HG03521 (cell line): ENCODE data around the gene GSG1.

Experiments
- ATAC-seq: cut with Tn5 transposase; IDR thresholded peaks from one replicate; pipeline ENCODE4 v1.9.1; 2021; ENCODE audit warnings: mild to moderate bottlenecking, moderate library complexity; ENCODE audit not compliant: unreplicated experiment

The GSG1 gene

DNA sequence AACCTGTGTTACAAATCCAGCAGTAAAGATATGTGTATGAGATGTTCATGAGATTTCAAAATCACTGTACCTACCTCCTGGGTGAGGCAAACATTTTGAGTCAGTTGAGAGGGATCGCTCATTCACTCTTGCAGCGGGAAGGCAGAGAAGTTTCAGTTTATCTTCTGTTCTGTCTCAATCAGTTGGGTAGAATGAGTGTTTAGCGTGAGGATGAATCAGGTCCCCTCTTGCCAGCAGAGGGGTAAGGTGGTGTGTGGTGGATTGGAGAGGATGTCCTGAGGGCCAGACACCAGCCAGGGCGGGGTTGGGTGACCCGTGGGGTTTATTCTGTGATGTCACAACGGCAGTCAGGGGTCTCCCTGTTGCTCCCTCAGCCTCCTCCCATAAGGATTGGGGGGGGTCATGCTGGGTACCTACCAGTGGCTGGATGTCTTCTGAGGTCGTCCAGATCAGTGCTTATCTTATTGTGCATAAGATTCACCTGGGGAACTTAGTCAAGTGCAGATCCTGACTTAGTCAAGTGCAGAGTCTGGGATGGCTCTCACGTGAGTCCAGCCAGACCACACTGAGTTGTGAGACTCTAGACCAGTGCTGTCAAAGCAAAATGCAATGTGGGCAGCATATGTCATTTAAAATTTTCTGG, at the start of gene GSG1:
GSG1 (minus strand) TSS at position 277 of the 643 bp plus-strand sequence; CDS start at position 122, 155 bp downstream.
- no peak for ATAC-seq

DNA sequence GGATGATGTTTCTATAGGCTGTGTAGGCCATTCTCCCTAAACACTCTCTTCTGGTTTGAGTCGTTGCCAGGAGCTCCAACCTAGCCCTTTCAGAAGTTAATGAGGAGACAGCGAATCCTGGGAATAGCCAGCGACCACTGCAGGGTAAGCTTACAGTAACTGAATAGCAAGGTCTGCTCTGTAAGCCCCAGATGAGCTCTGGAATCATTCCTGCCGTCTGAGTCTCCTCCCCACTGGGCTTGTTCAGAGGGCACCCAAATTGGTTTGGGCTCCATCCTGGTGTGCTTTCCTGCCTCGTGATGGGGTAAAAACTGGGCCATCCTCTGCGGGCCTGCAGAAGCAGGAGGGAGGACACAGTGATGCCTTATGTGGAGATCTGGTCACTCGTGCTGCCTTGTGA, 49.7 kb upstream of the GSG1 start:
- no peak for ATAC-seq

GRCh38 chr12:13152756-13153155, 49.3 kb upstream of the GSG1 start:
- no peak for ATAC-seq

GRCh38 chr12:13152281-13152680, 48.8 kb upstream of the GSG1 start:
- no peak for ATAC-seq

- ATAC-seq, result no peak
Measured at GRCh38 chr12:13149411-13149810, 45.9 kb upstream of the GSG1 start.

- ATAC-seq, result no peak
Measured at GRCh38 chr12:13148485-13148847, 45.0 kb upstream of the GSG1 start.

DNA sequence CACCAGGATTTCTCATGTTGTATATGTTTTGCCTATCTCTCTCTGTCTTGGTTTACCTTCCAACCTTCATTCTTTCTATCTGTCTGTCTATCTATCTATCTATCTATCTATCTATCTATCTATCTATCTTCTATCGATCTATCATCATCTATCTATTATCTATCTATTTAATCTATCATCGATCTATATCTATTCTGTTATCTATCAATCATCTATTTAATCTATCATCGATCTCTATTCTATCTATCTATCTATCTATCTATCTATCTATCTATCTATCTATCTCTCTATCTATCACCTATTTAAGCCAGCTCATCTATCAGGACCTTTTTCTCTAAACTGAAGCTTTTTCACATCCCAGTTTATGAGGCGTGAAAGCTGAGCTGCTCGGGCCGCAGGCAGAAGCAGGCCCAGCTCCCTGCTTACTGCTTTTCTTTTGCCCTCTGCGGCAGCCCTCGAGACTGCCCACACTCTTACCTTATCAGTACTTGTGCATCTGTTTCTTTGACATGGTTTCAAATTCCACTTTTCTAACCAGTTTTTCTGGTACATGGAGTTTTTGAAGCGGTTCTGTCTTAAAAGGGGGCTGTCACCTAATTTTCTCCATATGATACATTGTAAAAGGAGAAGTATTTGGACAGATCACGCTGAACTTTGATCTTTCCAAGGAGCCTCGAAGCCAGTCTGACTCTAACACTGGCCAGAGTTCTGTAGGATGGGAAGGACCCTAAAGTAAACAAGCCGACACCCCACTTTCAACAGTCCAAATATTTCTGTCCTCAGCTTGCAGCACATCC, 44.4 kb upstream of the GSG1 start:
- ATAC-seq, result no peak

- no peak for ATAC-seq
Measured at GRCh38 chr12:13146336-13146938, 43.0 kb upstream of the GSG1 start.

DNA sequence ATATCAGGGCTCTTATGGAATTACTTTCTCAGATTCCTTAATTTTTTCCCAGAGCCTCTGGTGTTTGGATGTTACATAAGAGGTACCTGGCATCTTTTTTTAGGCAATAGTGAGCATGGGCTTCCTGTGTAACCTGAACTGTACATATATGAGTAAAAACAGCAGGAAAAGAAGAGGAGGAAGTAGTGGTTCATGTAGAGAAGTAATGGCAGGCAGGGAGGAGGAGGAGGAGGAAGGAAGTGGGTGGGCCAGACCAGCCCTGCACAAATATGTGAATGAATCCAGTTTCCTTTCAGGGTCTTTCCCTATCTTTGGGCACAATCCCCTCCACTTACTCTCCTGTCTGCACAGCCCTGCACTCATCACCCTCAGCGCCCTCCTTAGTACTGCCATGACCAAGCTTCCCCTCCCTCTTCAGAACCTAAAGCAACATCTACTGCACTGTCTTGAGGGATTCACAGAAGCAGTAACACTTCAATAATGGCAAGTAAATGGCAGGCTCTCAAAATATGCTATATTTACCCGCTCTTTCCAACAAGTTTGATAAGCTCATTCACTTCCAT, 40.9 kb upstream of the GSG1 start:
- no peak for ATAC-seq

DNA sequence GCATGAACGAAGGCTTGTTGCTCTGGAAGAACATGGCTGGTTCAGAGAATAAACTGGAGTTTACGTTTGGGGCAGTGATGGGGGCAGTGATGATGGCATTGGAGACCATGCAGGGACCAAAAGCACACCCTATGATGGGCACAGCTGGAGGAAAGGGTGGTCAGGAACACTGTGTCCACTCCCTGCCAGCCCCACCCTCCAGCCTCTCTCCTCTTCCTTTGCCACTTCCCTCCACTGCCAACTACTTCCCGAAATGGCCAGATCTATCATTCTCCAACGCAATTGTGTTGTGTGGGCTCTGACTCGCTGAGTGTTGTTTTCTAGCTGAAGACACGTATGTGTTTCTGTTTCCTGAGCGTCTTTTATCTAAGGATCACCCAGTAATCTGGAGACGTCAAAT, 39.3 kb upstream of the GSG1 start:
- no peak for ATAC-seq

GRCh38 chr12:13141686-13142085, 38.2 kb upstream of the GSG1 start:
- no peak for ATAC-seq

DNA sequence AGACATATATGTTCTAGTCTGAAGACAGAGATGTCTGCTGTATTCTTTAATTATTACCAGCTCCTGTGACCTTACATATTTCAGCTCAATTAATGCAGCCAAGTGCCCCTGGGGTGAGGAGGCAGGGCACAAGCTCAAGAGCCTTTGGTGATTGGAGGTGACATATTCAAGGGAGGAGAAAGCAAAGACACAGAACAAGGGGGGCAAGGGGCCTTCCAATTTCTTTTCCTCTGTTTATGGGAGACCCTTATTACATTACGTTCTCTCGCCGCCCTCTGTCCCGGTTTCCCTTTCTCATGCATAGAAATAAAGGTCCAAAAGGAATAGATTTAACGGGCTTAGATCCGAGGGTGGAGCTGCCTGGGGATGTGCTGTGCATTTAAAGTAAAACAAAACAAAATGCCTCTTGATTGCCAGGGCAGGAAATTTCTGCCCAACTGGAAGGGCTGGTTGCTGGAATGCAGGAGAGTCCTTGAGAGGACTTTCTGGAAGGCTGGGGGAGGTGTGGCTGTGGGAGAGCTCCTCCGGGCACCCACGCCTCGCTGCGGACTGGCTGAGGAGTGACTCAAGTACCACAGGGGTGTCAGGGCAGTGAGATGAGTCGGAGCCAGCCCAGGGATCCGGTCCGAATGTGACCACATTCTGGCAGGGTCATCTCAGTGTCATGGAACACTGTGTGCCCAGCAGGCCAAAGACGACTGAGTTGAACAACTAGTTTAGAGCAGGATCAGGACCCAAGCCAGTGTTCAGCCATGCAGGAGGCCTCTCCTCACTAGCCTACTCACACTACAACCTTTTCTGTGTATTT, 32.1 kb upstream of the GSG1 start:
- no peak for ATAC-seq

- no peak for ATAC-seq
Measured at GRCh38 chr12:13133886-13134285, 30.4 kb upstream of the GSG1 start.

GRCh38 chr12:13130981-13131380, 27.5 kb upstream of the GSG1 start:
- no peak for ATAC-seq

DNA sequence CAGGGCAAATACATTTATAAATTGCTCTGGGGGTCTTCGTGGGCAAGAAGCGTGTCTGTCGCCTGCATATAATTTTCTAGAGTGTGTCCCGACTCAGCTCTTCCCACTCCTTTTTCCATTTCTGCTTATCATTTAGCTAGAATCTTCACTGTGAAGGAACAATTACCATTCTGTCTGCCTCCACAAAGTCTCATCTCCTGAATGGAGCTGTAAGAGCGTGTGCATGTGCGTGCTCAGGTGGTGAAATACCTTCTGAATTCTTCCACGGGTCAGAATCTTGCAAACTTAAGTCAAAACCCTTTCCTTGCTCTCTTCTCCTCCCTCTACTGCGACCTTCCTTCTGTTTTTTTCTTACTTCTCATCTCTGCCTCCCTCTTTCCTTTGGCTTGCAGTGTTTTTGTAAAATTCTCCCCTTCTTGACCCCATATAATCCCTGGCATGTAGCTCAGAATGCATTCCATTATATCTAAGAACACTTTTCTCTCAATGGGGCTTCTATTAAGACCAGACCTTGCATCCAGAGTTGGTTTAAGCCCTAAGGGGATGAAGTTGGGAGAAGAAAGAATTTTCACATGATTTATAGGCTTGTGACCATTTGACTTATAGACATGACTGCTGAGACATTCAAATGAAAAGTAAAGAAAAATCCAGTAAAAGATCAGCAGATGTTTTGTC, 25.0 kb upstream of the GSG1 start:
- ATAC-seq, result no peak

DNA sequence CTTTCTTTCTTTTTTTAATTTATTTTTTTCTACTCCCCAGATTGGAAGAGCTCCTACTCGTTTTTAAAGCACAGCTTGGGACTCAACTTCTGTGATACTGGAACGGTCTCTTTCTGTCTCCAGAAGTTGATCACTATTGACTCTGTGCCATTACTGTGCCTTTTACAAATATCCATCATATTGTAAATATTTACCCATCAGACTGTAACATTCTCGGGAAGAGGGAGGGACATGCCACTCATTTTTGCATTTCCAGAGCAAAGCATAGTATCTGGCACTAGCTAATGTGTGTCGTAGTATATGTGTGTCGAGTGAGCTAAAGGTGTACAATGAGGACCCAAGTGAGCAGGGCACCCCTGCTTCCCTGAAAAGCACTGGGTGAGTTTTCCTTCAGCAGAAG, 24.0 kb upstream of the GSG1 start:
- ATAC-seq, result no peak

DNA sequence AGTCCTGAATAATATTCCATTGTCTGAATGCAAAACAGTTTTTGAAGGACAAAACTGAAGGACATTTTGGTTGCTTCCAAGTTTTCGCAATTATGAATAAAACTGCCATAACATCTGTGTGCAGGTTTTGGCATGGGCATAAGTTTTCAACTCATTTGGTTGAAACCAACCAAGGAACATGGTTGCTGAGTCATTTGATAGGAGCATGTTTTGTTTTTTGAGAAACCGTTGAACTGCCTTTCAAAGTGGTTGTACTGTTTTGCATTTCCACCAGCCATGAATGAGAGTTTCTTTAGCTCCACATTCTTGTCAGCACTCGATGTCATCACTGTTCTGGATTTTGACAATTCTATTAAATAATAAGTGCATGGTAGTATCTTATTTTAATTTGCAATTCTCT, 23.0 kb upstream of the GSG1 start:
- no peak for ATAC-seq

GRCh38 chr12:13125996-13126395, 22.5 kb upstream of the GSG1 start:
- no peak for ATAC-seq

- no peak for ATAC-seq
Measured at GRCh38 chr12:13124656-13125505, 21.4 kb upstream of the GSG1 start.

DNA sequence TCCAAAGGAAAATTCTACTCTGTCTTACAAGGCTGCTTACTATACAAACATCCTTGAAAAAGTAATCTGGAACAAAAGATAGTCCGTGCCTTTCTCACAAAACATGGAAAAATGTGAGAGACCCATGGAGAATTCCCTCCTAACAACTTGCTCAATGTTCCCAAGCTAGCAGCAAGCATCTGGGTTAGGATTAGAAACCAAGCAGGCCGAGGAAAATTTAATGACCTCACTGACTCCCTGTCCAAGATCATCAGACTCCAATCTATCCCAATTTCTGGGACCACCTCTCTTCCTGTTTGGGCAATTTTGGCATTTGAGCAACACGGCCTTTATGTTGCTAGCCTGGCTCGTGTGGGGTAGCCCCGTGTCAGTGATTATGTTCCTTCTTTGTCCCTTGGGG, 18.1 kb upstream of the GSG1 start:
- ATAC-seq, result no peak
